Measurements from ENCODE around the gene PTPA. TPM values are rescaled to one million over a fixed set of nuclear protein-coding genes. Genes with fewer than 3 reads are reported as not detected.

The PTPA gene
- total RNA-seq, 1 experiment from 2014 or later: 79.7 TPM

- Histone ChIP-seq H3K27me3 (no peaks in the 10 kb centered on the region; the same call in 1 of the 2 replicates), H3K4me1 (peaks cover 18% of the 10 kb centered on the region), H3K27ac (no peak overlapping the region), H3K4me3 (no peak overlapping the region), H3K9me3 (replicated peaks) (no peaks in the 10 kb centered on the region), H3K36me3 (no peaks in the 10 kb centered on the region)
- DNase-seq: no peak
These were observed 52.5 kb downstream of the PTPA start for GRCh38 chr9:129163753-129164152.

- no peak overlapping the region for H3K27ac ChIP-seq
- peaks cover 18% of the 10 kb centered on the region for H3K4me1 ChIP-seq
- no peaks in the 10 kb centered on the region for H3K36me3 ChIP-seq
- DNase-seq: peak in 1 of 2 experiments; percentile 48
- H3K27me3 ChIP-seq: no peaks in the 10 kb centered on the region; the same call in 1 of the 2 replicates
- no peak overlapping the region for H3K4me3 ChIP-seq
- H3K9me3 ChIP-seq (replicated peaks): no peaks in the 10 kb centered on the region
These were observed 53.2 kb downstream of the PTPA start for GRCh38 chr9:129164246-129164930.

DNA sequence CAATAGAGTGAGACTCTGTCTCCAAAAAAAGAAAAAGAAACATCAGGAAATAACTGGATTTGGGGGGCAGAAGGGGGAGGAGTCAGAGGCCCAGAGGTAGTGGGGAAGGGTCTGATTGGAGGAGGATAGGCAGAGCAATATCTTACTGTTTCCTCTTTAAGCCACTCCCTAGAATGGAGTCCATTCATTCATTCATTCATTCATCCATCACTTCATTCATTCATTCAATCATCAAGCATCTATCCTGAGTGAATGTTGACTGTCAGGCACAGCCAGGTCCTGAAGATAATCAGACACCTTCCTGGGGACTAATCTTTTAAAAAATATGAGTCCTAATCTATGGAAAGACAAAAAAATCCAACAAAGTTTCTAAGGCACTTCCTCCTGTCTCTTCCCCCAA is 54.0 kb downstream of the PTPA start:
- Histone ChIP-seq H3K4me3 (no peak overlapping the region), H3K9me3 (replicated peaks) (no peaks in the 10 kb centered on the region), H3K36me3 (no peaks in the 10 kb centered on the region), H3K27me3 (peaks cover 2% of the 10 kb centered on the region; the same call in 1 of the 2 replicates), H3K27ac (no peak overlapping the region), H3K4me1 (peaks cover 18% of the 10 kb centered on the region)
- DNase-seq: no peak

DNA sequence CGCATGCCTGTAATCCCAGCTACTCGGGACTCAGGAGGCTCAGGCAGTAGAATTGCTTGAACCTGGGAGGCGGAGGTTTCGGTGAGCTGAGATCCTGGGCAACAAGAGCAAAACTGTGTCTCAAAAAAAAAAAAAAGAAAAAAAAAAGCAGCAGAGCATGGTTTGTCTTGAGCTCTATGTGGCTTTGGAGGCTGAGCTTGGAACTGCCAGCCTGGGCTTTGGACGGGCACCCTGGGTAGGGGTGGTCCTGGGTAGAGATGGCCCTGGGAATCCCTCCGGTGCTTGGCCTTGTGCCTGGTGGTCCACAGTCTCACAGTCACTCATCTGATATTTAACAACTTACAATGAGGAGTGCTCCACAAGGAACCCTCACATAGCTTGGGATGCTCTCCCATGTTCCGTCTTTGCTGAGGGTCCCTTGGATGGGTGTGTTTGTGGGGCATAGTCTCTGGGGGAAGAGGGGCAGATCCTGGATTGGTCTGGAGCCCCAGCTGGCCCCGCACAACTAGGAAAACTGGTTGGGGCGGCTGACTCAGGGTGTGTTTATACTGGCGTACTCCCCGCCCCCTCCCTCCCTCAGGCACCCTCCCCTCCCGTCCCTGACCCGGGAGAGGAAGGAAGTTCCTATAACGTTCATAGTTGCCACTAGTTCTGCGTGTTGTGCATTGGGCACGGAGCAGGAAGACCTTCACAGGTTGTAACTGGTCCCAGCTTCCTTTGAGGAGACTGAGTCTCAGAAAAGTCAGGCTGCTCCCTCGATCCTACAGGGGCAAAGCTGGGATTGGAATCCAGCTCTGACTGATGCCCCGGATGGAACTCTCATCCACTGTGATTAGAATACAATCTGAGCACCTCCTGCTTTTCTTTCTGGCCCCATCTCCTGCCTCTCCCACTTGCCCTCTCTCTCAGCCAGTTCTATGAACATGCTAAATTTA is 55.7 kb downstream of the PTPA start:
- Histone ChIP-seq H3K36me3 (no peaks in the 10 kb centered on the region), H3K27ac (no peak overlapping the region), H3K4me1 (peaks cover 18% of the 10 kb centered on the region), H3K9me3 (replicated peaks) (no peaks in the 10 kb centered on the region), H3K4me3 (peak overlapping the region; percentile 39), H3K27me3 (0 out of 2 replicates have a peak, but pooled peaks cover 10% of the 10 kb centered on the region)
- DNase-seq: peak in 1 of 2 experiments; percentile 67

- Histone ChIP-seq H3K9me3 (replicated peaks) (no peaks in the 10 kb centered on the region), H3K27ac (no peak overlapping the region), H3K27me3 (peaks cover 21% of the 10 kb centered on the region), H3K4me1 (peaks cover 7% of the 10 kb centered on the region), H3K36me3 (no peaks in the 10 kb centered on the region), H3K4me3 (no peak overlapping the region)
- no peak for DNase-seq
These were observed 59.0 kb downstream of the PTPA start for GRCh38 chr9:129170229-129170628.

GRCh38 chr9:129171993-129172751 is 61.0 kb downstream of the PTPA start:
- Histone ChIP-seq H3K9me3 (replicated peaks) (no peaks in the 10 kb centered on the region), H3K36me3 (no peaks in the 10 kb centered on the region), H3K27ac (no peak overlapping the region), H3K4me3 (no peak overlapping the region), H3K27me3 (peaks cover 21% of the 10 kb centered on the region), H3K4me1 (peaks cover 7% of the 10 kb centered on the region)
- DNase-seq: no peak

GRCh38 chr9:129172816-129173215 is 61.6 kb downstream of the PTPA start:
- no peak for DNase-seq
- Histone ChIP-seq H3K9me3 (replicated peaks) (no peaks in the 10 kb centered on the region), H3K27ac (no peak overlapping the region), H3K36me3 (no peaks in the 10 kb centered on the region), H3K27me3 (peaks cover 21% of the 10 kb centered on the region), H3K4me1 (peaks cover 4% of the 10 kb centered on the region), H3K4me3 (no peak overlapping the region)

DNA sequence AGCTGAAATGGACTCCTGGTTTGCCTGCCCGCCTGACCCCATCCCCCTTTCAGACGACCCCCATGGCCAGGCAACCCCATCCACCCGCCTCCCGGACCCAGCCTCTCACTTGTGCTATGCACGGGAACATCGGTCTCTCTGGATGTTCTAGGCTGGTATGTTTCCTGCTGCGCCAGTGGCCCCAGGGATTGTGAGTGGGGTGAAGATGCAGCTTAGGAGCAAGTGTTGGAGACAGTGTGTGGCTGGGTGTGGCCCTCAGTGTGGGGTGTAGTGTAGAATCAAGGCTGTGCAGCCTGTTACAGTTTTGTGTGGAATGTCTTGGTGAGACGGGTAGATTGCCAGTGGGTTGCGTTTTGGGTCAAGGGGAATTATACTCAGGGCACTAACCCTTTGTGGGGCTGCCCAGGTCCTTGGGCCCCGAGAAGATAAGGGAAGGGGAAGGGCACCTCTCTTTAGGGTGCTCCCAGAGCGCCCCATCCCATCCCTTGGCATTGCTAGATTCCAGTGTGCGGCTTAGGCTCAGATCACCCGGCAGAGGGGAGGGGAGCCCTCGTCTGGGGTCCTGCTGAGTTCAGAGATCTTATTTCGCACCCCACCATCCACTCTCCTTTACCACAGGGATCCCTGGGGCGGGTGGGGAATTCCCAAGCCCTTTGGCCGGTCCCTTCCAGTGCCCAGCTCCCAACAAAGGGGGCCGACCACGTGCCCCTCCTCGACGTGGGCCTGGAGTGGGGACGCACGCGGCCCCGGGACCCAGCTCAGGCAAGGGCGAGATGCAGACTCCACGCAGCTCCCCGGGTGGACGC is 62.3 kb downstream of the PTPA start:
- peak overlapping the region; percentile 68 for H3K4me3 ChIP-seq
- peaks cover 21% of the 10 kb centered on the region for H3K27me3 ChIP-seq
- no peaks in the 10 kb centered on the region for H3K9me3 ChIP-seq (replicated peaks)
- DNase-seq: no peak
- no peaks in the 10 kb centered on the region for H3K36me3 ChIP-seq
- H3K4me1 ChIP-seq: no peaks in the 10 kb centered on the region; the same call in 1 of the 2 replicates
- no peak overlapping the region for H3K27ac ChIP-seq

- Histone ChIP-seq H3K4me3 (peak overlapping the region; percentile 68), H3K36me3 (no peaks in the 10 kb centered on the region), H3K27ac (peak overlapping the region; percentile 31), H3K4me1 (no peaks in the 10 kb centered on the region; the same call in 1 of the 2 replicates), H3K9me3 (replicated peaks) (no peaks in the 10 kb centered on the region), H3K27me3 (peaks cover 21% of the 10 kb centered on the region)
- peak; percentile 89 to 92 for DNase-seq
These were observed 63.0 kb downstream of the PTPA start for GRCh38 chr9:129174102-129174723.

- peaks cover 21% of the 10 kb centered on the region for H3K27me3 ChIP-seq
- H3K36me3 ChIP-seq: no peaks in the 10 kb centered on the region
- DNase-seq: peak; percentile 76 to 83
- H3K4me3 ChIP-seq: peak overlapping the region; percentile 68
- peak overlapping the region; percentile 31 for H3K27ac ChIP-seq
- no peaks in the 10 kb centered on the region for H3K9me3 ChIP-seq (replicated peaks)
- H3K4me1 ChIP-seq: no peaks in the 10 kb centered on the region; the same call in 1 of the 2 replicates
These were observed 63.7 kb downstream of the PTPA start for GRCh38 chr9:129174724-129175514.

- DNase-seq: no peak
- H3K27ac ChIP-seq: no peak overlapping the region; the same call in 1 of the 2 replicates
- H3K36me3 ChIP-seq: no peaks in the 10 kb centered on the region
- H3K27me3 ChIP-seq: peaks cover 17% of the 10 kb centered on the region
- peak overlapping the region; percentile 68 for H3K4me3 ChIP-seq
- peaks cover under 1% of the 10 kb centered on the region for H3K4me1 ChIP-seq
- no peaks in the 10 kb centered on the region for H3K9me3 ChIP-seq (replicated peaks)
These were observed 64.3 kb downstream of the PTPA start for GRCh38 chr9:129175515-129175824.

GRCh38 chr9:129175825-129176633 is 64.8 kb downstream of the PTPA start:
- no peak overlapping the region; the same call in 1 of the 2 replicates for H3K27ac ChIP-seq
- H3K4me3 ChIP-seq: peak overlapping the region; percentile 68
- peaks cover 6% of the 10 kb centered on the region for H3K4me1 ChIP-seq
- peak; percentile 74 to 83 for DNase-seq
- H3K36me3 ChIP-seq: no peaks in the 10 kb centered on the region
- H3K27me3 ChIP-seq: peaks cover 14% of the 10 kb centered on the region
- H3K9me3 ChIP-seq (replicated peaks): no peaks in the 10 kb centered on the region

Data from SJCRH30 (cell line).